ENCODE data around the gene PPP3R1. TPM values are rescaled to one million over a fixed set of nuclear protein-coding genes. Genes with fewer than 3 reads are reported as not detected.

The PPP3R1 gene
- total and polyA plus RNA-seq, 2 of the 8 experiments (the other 6 are each of a cell fraction or from before 2014, with no cell fraction given), result 9.3 to 85.1 TPM

- no peak overlapping the region for H2AFZ ChIP-seq (ENCODE audit: low read length)
- CTCF ChIA-PET (ENCODE audit: partially characterized antibody), result interaction anchor here (1.5 kb wide), 1 partner anchor 27 kb away, joined by 3 read pairs; no protein-coding TSS in a partner anchor
- WGBS, 2 experiments (ENCODE audit: extremely low coverage in 1 of 2, insufficient coverage in 1 of 2, insufficient read length in 1 of 2, insufficient replicate concordance in 2 of 2, low coverage in 1 of 2, low lambda C conversion rate in 2 of 2, missing lambda C conversion rate in 1 of 2), result 96% methylated on average over 2 of the region's 2 CpGs; no CpG with 5 or more reads in 1 of the 2 experiments
- TF ChIP-seq FOSL1 (IDR thresholded peaks at IDR 0.05; ENCODE audit: insufficient read depth, low read depth, low read length) (no peak), SRF (IDR thresholded peaks at IDR 0.05; ENCODE audit: low read depth, low read length) (no peak), RAD21 (IDR thresholded peaks at IDR 0.05 in 1 of 2, conservative IDR thresholded peaks at IDR 0.05 in 1 of 2; ENCODE audit: low read depth in 2 of 2, low read length in 2 of 2) (no peak), EP300 (IDR thresholded peaks at IDR 0.05; ENCODE audit: borderline replicate concordance in 1 of 2, low read depth in 2 of 2, low read length in 2 of 2) (no peak), HDAC2 (IDR thresholded peaks at IDR 0.05; ENCODE audit: borderline replicate concordance in 1 of 2, low read depth in 2 of 2, low read length in 2 of 2) (no peak), NRF1 (IDR thresholded peaks at IDR 0.05; ENCODE audit: low read depth, low read length) (no peak), SP1 (IDR thresholded peaks at IDR 0.05; ENCODE audit: low read depth, low read length) (no peak), RNF2 (IDR thresholded peaks at IDR 0.05; ENCODE audit: borderline replicate concordance, low read depth, low read length, missing control alignments, poor library complexity, severe bottlenecking) (no peak), EGR1 (IDR thresholded peaks at IDR 0.05; ENCODE audit: borderline replicate concordance, low read depth, low read length) (no peak), E2F6 (IDR thresholded peaks at IDR 0.05) (no peak), JUND (IDR thresholded peaks at IDR 0.05; ENCODE audit: low read length) (no peak), TCF12 (IDR thresholded peaks at IDR 0.05; ENCODE audit: low read depth, low read length) (no peak), BACH1 (IDR thresholded peaks at IDR 0.05; ENCODE audit: low read length) (no peak)
These were observed 28.9 kb downstream of the PPP3R1 start for GRCh38 chr2:68223419-68223818.

More at GRCh38 chr2:68223419-68223818, 28.9 kb downstream of the PPP3R1 start:
- Histone ChIP-seq H3K27ac (ENCODE audit: low read depth, low read length) (no peak overlapping the region), H2BK120ac (replicated peaks; ENCODE audit: low read depth, low read length) (no peak overlapping the region), H3K79me2 (ENCODE audit: control insufficient read depth in 1 of 2, insufficient read depth in 2 of 2, low read length in 2 of 2) (peaks cover 13 to 99% of the 10 kb centered on the region in 2 experiments; a peak in 3 of 4 replicates), H3K23ac (ENCODE audit: insufficient read length) (no peak overlapping the region), H2AK5ac (ENCODE audit: low read depth, low read length) (no peak overlapping the region), H3K4ac (replicated peaks; ENCODE audit: insufficient read length, low read depth, low read length) (no peak overlapping the region), H3K18ac (ENCODE audit: extremely low read depth, low read length) (no peak overlapping the region), H3K9me3 (ENCODE audit: insufficient read depth in 2 of 2, low read depth in 1 of 2, low read length in 1 of 2) (no peaks in the 10 kb centered on the region), H3K23me2 (ENCODE audit: low read depth, low read length) (no peaks in the 10 kb centered on the region), H2BK12ac (ENCODE audit: low read depth, low read length) (no peak overlapping the region), H3K4me3 (ENCODE audit: extremely low read depth in 1 of 4, insufficient read depth in 2 of 4, low read depth in 3 of 4, low read length in 4 of 4) (no peak overlapping the region), H3K9ac (replicated peaks in 1 of 4; ENCODE audit: extremely low read depth in 1 of 4, low read depth in 3 of 4, low read length in 3 of 4) (no peak overlapping the region), H3K27me3 (replicated peaks in 1 of 4; ENCODE audit: control insufficient read depth in 3 of 4, extremely low read depth in 1 of 4, insufficient read depth in 3 of 4, low read length in 3 of 4) (no peaks in the 10 kb centered on the region), H3K56ac (replicated peaks; ENCODE audit: insufficient read length, low read depth, low read length) (no peak overlapping the region), H3K4me1 (replicated peaks in 1 of 4; ENCODE audit: control insufficient read depth in 3 of 4, insufficient read depth in 4 of 4, low read length in 3 of 4) (peaks cover 0 to 3% (median 0%) of the 10 kb centered on the region in 4 experiments; a peak in 3 of 7 replicates), H4K91ac (replicated peaks; ENCODE audit: insufficient read length, low read length) (no peak overlapping the region), H4K20me1 (replicated peaks in 1 of 2; ENCODE audit: control insufficient read depth in 1 of 2, insufficient read depth in 2 of 2, low read length in 2 of 2) (peaks cover 8 to 10% of the 10 kb centered on the region in 2 experiments), H2BK15ac (ENCODE audit: low read length) (no peak overlapping the region), H4K8ac (ENCODE audit: extremely low read depth, insufficient read depth, low read length) (no peak overlapping the region), H3K79me1 (ENCODE audit: low read depth, low read length) (peaks cover 3% of the 10 kb centered on the region; the same call in 1 of the 2 replicates), H3K36me3 (ENCODE audit: control insufficient read depth in 2 of 4, insufficient read depth in 4 of 4, low read length in 3 of 4) (no peaks in the 10 kb centered on the region), H3K14ac (ENCODE audit: insufficient read length) (no peak overlapping the region), H3K4me2 (ENCODE audit: insufficient read depth in 1 of 2, low read depth in 2 of 2, low read length in 2 of 2) (no peak overlapping the region), H2BK5ac (ENCODE audit: low read depth, low read length) (no peak overlapping the region), H4K5ac (ENCODE audit: insufficient read length, low read depth, low read length) (no peak overlapping the region), H2BK20ac (ENCODE audit: low read length) (no peak overlapping the region)
- POLR2A ChIA-PET (ENCODE audit: partially characterized antibody), result no interaction called here
- DNase-seq (ENCODE audit: low read depth in 1 of 2, low spot score in 2 of 2) (no peak), FAIRE-seq (no peak)

Data from H1 (cell line).